Measurements from ENCODE around the gene FLNA.

DNA sequence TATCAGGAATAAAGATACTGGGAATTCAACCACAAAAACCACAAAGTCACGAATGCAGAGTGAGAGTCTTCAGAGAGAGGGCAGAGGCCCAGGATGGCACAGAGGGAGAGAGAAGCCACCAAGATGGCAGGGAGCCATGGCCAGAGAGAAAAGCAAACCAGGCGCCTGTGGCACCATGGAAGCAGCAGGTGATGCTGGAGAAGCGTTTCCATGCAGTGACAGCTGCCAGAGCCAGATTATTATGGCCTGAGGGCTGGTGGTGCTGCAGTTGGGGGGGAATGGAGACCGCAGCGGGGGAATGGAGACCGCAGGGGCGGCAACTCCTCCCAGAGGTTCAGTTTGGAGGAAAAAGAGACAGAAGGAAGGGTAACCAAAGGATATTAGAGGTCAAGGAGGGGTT, 42.7 kb upstream of the FLNA start:
- TF ChIP-seq HMG20B (CRISPR knock-in tag; IDR thresholded peaks at IDR 0.05) (no peak), SMARCB1 (IDR thresholded peaks at IDR 0.05; ENCODE audit: insufficient read length, low read depth) (no peak), RFX5 (IDR thresholded peaks at IDR 0.05; ENCODE audit: low read depth, low read length) (no peak), MYC (IDR thresholded peaks at IDR 0.05; ENCODE audit: low read depth, low read length) (no peak), MYC (CRISPR knock-in tag; IDR thresholded peaks at IDR 0.05; ENCODE audit: borderline replicate concordance, low read depth) (no peak), NCOR1 (IDR thresholded peaks at IDR 0.05) (no peak), ETV6 (IDR thresholded peaks at IDR 0.05; ENCODE audit: borderline replicate concordance in 1 of 2, low read depth in 2 of 2, low read length in 1 of 2) (no peak), ETV6 (CRISPR knock-in tag; IDR thresholded peaks at IDR 0.05; ENCODE audit: borderline replicate concordance) (no peak), ZBED1 (IDR thresholded peaks at IDR 0.05) (no peak), ZKSCAN8 (CRISPR knock-in tag; IDR thresholded peaks at IDR 0.05) (no peak)
- TF ChIP-seq, protein P1, sequence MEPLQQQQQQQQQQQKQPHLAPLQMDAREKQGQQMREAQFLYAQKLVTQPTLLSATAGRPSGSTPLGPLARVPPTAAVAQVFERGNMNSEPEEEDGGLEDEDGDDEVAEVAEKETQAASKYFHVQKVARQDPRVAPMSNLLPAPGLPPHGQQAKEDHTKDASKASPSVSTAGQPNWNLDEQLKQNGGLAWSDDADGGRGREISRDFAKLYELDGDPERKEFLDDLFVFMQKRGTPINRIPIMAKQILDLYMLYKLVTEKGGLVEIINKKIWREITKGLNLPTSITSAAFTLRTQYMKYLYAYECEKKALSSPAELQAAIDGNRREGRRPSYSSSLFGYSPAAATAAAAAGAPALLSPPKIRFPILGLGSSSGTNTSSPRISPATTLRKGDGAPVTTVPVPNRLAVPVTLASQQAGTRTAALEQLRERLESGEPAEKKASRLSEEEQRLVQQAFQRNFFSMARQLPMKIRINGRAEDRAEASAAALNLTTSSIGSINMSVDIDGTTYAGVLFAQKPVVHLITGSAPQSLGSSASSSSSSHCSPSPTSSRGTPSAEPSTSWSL (CRISPR knock-in tag; IDR thresholded peaks at IDR 0.05; ENCODE audit: borderline replicate concordance) = no peak
- TF ChIP-seq, protein P2, sequence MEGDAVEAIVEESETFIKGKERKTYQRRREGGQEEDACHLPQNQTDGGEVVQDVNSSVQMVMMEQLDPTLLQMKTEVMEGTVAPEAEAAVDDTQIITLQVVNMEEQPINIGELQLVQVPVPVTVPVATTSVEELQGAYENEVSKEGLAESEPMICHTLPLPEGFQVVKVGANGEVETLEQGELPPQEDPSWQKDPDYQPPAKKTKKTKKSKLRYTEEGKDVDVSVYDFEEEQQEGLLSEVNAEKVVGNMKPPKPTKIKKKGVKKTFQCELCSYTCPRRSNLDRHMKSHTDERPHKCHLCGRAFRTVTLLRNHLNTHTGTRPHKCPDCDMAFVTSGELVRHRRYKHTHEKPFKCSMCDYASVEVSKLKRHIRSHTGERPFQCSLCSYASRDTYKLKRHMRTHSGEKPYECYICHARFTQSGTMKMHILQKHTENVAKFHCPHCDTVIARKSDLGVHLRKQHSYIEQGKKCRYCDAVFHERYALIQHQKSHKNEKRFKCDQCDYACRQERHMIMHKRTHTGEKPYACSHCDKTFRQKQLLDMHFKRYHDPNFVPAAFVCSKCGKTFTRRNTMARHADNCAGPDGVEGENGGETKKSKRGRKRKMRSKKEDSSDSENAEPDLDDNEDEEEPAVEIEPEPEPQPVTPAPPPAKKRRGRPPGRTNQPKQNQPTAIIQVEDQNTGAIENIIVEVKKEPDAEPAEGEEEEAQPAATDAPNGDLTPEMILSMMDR (IDR thresholded peaks at IDR 0.05 in 2 of 3, conservative IDR thresholded peaks at IDR 0.05 in 1 of 3; ENCODE audit: insufficient read depth in 2 of 3, low read depth in 1 of 3, low read length in 3 of 3) = no peak
- TF ChIP-seq, protein P3, sequence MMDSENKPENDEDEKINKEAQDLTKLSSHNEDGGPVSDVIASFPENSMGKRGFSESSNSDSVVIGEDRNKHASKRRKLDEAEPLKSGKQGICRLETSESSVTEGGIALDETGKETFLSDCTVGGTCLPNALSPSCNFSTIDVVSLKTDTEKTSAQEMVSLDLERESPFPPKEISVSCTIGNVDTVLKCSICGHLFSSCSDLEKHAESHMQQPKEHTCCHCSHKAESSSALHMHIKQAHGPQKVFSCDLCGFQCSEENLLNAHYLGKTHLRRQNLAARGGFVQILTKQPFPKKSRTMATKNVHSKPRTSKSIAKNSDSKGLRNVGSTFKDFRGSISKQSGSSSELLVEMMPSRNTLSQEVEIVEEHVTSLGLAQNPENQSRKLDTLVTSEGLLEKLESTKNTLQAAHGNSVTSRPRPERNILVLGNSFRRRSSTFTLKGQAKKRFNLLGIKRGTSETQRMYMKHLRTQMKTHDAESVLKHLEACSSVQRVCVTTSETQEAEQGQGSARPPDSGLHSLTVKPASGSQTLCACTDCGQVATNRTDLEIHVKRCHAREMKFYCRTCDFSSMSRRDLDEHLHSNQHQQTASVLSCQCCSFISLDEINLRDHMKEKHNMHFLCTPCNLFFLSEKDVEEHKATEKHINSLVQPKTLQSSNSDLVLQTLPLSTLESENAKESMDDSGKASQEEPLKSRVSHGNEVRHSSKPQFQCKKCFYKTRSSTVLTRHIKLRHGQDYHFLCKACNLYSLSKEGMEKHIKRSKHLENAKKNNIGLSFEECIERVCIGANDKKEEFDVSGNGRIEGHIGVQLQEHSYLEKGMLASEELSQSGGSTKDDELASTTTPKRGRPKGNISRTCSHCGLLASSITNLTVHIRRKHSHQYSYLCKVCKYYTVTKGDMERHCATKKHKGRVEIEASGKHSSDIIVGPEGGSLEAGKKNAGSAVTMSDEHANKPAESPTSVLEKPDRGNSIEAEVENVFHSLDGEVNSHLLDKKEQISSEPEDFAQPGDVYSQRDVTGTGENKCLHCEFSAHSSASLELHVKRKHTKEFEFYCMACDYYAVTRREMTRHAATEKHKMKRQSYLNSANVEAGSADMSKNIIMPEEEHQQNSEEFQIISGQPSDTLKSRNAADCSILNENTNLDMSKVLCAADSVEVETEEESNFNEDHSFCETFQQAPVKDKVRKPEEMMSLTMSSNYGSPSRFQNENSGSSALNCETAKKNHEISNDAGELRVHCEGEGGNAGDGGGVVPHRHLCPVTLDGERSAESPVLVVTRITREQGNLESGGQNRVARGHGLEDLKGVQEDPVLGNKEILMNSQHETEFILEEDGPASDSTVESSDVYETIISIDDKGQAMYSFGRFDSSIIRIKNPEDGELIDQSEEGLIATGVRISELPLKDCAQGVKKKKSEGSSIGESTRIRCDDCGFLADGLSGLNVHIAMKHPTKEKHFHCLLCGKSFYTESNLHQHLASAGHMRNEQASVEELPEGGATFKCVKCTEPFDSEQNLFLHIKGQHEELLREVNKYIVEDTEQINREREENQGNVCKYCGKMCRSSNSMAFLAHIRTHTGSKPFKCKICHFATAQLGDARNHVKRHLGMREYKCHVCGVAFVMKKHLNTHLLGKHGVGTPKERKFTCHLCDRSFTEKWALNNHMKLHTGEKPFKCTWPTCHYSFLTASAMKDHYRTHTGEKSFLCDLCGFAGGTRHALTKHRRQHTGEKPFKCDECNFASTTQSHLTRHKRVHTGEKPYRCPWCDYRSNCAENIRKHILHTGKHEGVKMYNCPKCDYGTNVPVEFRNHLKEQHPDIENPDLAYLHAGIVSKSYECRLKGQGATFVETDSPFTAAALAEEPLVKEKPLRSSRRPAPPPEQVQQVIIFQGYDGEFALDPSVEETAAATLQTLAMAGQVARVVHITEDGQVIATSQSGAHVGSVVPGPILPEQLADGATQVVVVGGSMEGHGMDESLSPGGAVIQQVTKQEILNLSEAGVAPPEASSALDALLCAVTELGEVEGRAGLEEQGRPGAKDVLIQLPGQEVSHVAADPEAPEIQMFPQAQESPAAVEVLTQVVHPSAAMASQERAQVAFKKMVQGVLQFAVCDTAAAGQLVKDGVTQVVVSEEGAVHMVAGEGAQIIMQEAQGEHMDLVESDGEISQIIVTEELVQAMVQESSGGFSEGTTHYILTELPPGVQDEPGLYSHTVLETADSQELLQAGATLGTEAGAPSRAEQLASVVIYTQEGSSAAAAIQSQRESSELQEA (IDR thresholded peaks at IDR 0.05; ENCODE audit: low read depth) = no peak
